HG03342 (cell line): ENCODE measurements around the gene EBF3.

Source experiments
- ATAC-seq: cut with Tn5 transposase; IDR thresholded peaks from one replicate; pipeline ENCODE4 v1.9.1; 2021; ENCODE audit warnings: mild to moderate bottlenecking, moderate library complexity; ENCODE audit not compliant: unreplicated experiment

The EBF3 gene

GRCh38 chr10:129945941-129946760 lies 17.9 kb downstream of the EBF3 start:
- ATAC-seq = no peak

GRCh38 chr10:129945526-129945925 lies 18.5 kb downstream of the EBF3 start:
- no peak for ATAC-seq

DNA sequence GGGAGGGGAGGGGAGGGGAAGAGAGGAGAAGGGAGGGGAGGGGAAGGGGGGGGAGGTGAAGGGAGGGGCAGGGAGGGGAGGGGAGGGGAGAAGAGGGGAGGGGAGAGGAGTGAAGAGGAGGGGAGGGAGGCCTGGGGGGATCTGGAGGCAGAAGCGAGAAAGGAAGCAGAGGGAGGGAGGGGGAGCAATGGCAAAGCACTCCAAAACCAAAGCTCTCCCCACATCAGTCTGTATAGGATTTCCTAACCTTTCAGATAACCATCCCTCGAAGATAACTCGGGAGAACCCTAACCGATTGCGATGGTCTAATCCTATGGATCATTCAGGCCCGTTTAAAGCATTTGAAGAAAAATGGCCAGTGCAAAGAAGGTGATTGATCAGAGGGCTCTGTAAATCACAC lies 19.0 kb downstream of the EBF3 start:
- no peak for ATAC-seq

DNA sequence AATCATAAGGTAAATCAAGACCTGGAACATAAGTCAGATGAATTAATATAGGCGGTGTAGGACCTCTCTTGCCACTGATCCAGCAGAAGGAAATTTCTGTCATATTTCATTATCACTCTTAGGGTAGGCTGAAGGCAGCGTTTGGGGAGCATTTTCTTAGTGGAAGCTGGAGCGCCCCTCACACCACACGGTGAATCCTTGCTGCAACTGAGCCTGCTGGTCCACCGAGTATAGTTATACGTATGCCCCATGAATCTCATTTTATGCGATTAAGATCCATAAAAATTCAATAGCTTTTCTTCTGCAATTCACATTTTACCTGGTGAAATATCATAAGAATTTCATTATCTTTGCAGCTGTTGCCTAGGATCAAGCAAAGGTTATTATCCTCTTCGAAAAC lies 19.6 kb downstream of the EBF3 start:
- no peak for ATAC-seq

- ATAC-seq = no peak
Observed at GRCh38 chr10:129942936-129943715, 20.9 kb downstream of the EBF3 start.

DNA sequence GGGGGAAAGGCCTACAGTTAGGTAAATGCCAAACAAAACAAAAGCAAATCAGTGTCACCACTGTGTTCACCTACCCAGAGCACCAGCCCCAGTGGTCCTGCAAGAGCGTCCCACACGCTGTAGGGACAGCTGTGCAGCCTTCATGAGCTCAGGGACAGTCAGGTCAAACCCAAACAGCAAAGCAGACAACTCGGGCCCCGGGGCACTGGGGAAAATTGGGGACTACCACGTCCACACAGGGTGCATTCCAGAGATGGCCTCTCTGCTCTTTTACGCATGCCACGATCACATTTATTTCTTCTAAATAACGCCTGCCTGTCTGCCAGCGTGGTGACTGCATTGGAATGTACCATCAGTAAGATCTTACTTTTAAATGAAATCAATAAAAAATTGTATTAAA lies 21.7 kb downstream of the EBF3 start:
- no peak for ATAC-seq

DNA sequence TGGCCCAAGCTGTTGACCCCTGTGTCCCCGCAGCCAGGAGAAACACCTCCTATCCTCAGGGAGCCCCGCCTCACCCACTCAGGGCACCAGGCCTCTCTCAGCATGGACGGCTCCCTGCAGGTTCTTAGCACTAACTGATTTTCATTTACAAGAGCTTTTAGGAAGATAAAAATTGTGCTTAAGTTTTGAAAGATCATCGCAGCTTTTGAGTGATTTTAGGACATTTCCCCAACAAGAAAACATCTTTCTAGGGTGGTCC lies 22.1 kb downstream of the EBF3 start:
- ATAC-seq = no peak

DNA sequence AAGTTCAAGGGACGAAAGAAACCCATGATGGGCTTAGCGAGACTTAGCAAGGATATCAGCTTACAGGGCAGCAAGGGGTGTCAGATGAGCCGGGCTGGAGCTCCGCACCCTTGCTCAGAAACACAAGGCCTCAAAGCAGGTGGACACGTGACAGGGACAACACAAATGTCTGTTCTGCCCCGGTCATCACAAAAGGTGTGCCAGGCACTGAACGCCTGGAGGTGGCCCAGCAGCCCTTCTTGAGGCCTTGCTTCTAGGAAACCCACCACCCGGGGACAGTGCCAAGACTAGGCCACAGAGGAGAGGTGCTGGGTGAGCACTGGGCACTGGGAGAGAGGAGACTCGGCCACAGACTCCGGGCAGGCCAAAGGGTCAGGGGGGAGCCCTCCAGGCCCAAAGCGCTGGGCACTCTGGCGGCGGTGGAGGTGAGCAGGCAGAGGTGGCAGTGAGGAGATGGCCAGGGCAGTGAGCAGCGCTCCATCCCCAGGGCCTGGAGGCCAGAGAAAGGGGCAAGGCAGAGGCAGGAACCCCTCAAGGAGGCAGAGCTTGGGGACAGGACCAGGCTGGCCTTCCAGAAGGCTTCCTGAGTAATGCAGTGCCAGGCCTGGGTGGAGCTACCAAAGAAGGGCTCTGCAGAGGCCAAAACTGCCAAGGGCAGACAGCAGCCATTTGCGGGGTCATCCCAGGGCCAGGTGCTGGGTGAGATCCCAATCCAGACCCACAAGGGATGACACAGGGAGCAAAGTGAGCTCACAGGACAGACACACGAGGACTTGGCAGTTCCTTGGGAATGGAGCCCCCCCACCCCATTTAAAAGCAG lies 22.7 kb downstream of the EBF3 start:
- ATAC-seq = no peak

DNA sequence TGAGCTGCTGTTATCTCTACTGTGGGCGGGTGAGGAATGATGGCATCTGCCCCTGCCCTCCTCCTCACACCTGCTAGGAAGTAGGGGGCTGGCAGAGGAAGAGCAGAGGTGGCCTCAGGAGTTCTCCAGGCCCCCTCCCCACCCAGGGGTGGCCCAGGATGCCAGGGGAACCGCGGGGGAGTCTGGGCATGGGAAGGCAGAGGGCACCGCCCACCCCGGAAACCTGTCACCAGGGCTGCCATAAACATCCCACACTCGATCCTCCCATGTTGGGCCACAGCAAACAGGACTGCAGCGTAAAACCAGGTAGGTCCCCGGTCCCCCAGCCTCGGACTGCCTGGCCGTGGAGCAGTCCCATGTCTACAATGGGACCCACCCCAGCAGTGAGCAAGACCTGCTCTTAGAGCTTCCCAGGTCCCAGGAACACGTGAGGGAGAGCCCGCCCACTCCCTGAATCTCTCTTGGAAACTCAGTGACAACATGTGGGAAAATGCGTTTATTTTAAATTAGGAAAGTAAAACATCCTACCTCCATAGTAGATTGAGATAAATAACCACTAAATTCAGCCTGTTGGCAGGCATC lies 23.4 kb downstream of the EBF3 start:
- ATAC-seq = no peak

GRCh38 chr10:129939416-129940275 lies 24.4 kb downstream of the EBF3 start:
- ATAC-seq = no peak

GRCh38 chr10:129938460-129938859 lies 25.6 kb downstream of the EBF3 start:
- ATAC-seq = no peak

GRCh38 chr10:129937351-129937751 lies 26.7 kb downstream of the EBF3 start:
- no peak for ATAC-seq

DNA sequence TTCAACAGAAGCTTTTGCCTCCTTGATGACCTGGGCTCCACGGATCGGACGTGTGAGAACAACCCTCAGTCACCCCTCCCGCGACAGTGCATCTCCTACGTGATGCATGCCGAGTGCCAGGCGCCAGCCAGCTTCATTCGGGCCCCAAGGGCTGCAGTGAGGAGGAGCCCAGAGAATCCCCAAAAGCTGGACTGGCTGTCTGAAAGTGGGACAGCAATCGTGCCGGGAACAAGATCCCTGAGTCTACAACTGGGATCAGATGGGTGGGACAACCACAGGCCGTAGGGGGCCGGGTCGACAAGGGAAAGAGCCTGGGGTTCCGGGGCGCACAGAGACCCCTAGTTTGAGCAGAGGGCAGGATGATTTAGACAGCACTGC lies 27.2 kb downstream of the EBF3 start:
- no peak for ATAC-seq

- ATAC-seq = no peak
Observed at GRCh38 chr10:129936266-129936922, 27.7 kb downstream of the EBF3 start.

GRCh38 chr10:129935867-129936152 lies 28.3 kb downstream of the EBF3 start:
- ATAC-seq = no peak

- no peak for ATAC-seq
Observed at GRCh38 chr10:129935102-129935866, 28.8 kb downstream of the EBF3 start.

DNA sequence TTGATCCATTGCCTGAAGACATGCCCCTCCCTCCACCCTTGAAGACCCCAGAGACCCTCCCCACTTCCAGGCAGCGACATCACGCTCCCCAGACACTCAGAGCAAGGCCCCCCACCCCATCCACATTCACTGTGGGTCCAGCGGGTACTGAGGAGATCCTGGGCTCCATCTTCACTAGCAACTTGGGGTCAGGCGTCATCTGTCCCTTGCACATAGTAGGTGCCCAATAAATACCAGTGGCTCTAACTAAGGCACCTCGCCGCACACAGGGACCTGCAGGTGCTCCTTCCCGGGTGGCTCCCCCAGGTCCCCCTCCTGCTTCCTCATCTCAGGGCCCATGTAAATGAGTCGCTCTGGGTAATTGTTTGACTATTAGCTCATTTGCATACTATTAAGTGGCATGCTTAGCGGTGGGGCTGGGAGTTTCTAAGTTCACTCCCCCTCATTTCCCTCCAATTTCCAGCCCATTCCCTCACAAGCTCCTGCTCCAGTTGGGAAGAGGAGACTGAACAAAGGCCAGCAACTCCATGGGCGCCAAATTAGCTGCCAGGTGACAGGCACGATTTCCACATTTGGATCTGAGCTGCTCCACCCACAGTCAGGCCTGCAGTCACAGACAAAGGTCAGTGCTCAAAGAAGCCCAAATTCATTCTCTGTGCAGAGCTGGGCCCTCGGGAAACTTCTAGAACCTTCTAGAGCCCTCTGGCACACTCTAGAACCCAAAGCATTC lies 29.7 kb downstream of the EBF3 start:
- no peak for ATAC-seq

GRCh38 chr10:129933456-129934092 lies 30.5 kb downstream of the EBF3 start:
- ATAC-seq = no peak
